ENCODE results near the gene ZNF280A. TPM values are rescaled to one million over a fixed set of nuclear protein-coding genes. Genes with fewer than 3 reads are reported as not detected.

The ZNF280A gene
- total and polyA plus RNA-seq, 9 of the 15 experiments (the other 6 are each of a cell fraction or from before 2014, with no cell fraction given) = 19.0 to 40.8 (median 28.6) TPM

- Histone ChIP-seq H2AFZ (ENCODE audit: low read depth, low read length) (peak overlapping the region; percentile 78), H3K4me3 (peak overlapping the region; percentile 59), H3K4me1 (replicated peaks in 1 of 2; ENCODE audit: control insufficient read depth in 2 of 2, insufficient read depth in 2 of 2, low read length in 2 of 2) (peaks cover 51 to 56% of the 10 kb centered on the region in 2 experiments), H3K4me2 (ENCODE audit: insufficient read depth, low read length) (peak overlapping the region; percentile 98), H3K79me2 (ENCODE audit: control insufficient read depth, insufficient read depth, low read length) (peaks cover 58% of the 10 kb centered on the region), H3K9me1 (ENCODE audit: control insufficient read depth, insufficient read depth, low read length) (peaks cover 36% of the 10 kb centered on the region), H3K9me3 (replicated peaks; ENCODE audit: control insufficient read depth, insufficient read depth, low read depth, low read length) (no peaks in the 10 kb centered on the region), H3K27ac (ENCODE audit: extremely low read depth, low read depth, low read length) (peak overlapping the region; percentile 90), H3K9ac (ENCODE audit: insufficient read depth in 1 of 2, low read depth in 2 of 2, low read length in 2 of 2) (peak overlapping the region; percentile 95), H3K36me3 (ENCODE audit: control insufficient read depth, insufficient read depth, low read length) (peaks cover 51% of the 10 kb centered on the region), H3K27me3 (ENCODE audit: control insufficient read depth in 2 of 2, insufficient read depth in 2 of 2, low read length in 2 of 2) (no peaks in the 10 kb centered on the region), H4K20me1 (replicated peaks; ENCODE audit: control insufficient read depth, insufficient read depth, low read length) (peaks cover 45% of the 10 kb centered on the region)
- DNase-seq (ENCODE audit: extremely low read depth in 1 of 4, low spot score in 3 of 4) (peak; percentile 99 to 100 (median 100)), FAIRE-seq (peak; percentile 69), ATAC-seq (peak; percentile 80)
- WGBS (ENCODE audit: insufficient coverage, low coverage, missing lambda C conversion rate) = 1% methylated on average over 35 of the region's 38 CpGs
- TSS peak; percentile 54 for BruUV-seq (replicated peaks)
- in situ Hi-C loops (cut with MboI) = no loop called here
- ChIA-PET CTCF (ENCODE audit: low intra/inter-chr PET ratio) (interaction anchor here (0.5 to 4.2 kb wide), 6 partner anchors 10 to 398 kb away, joined by 3 to 65 read pairs (median 3); no protein-coding TSS in a partner anchor), POLR2A (interaction anchor here (0.6 to 15.3 kb wide), 21 partner anchors 9 to 227 kb away, joined by 3 to 708 read pairs (median 4); partner anchors contain the start of genes ZNF280A and ZNF280B)
- intact Hi-C loops (cut with micrococcal nuclease) = loop anchor here (5.0 to 10.0 kb wide), 4 partner anchors 80 to 922 kb away; partner anchors contain the start of genes CCDC116, MAPK1 and YDJC
- TF ChIP-seq MBD1 (CRISPR knock-in tag; IDR thresholded peaks at IDR 0.05) = no peak
- TF ChIP-seq ARNT (IDR thresholded peaks at IDR 0.05) = no peak
- no peak for TF ChIP-seq ELF2 (CRISPR knock-in tag; IDR thresholded peaks at IDR 0.05)
- no peak for TF ChIP-seq CREB5 (CRISPR knock-in tag; IDR thresholded peaks at IDR 0.05)
- TF ChIP-seq GABPB1 (CRISPR knock-in tag; IDR thresholded peaks at IDR 0.05) = no peak
- TF ChIP-seq HMGXB4 (CRISPR knock-in tag; IDR thresholded peaks at IDR 0.05) = peak; percentile 99
- TF ChIP-seq POLR2H (tag; IDR thresholded peaks at IDR 0.05; ENCODE audit: low read depth) = no peak
Measured at GRCh38 chr22:22556995-22557925, 37.2 kb upstream of the ZNF280A start.

All from K562 (cell line).